CD4-positive, alpha-beta T cell (primary cell): ENCODE results near the gene SORCS2. TPM values are rescaled to one million over a fixed set of nuclear protein-coding genes. Genes with fewer than 3 reads are reported as not detected.

Source experiments
- ATAC-seq: fragments of 200-7000 bp; cut with Tn5 transposase; one replicate; pipeline ENCODE4 v1.10.0; 2022; ENCODE audit warnings: mild to moderate bottlenecking; ENCODE audit not compliant: poor library complexity
- CTCF ChIA-PET: fragments of 350-600 bp; sonication (Branson Sonifier 250); formaldehyde crosslinking; loops from one replicate; lab custom pipeline; 2021; ENCODE audit warnings: antibody characterized with exemption, inconsistent platforms; lab: Charles Lee
- POLR2A ChIA-PET: fragments of 350-600 bp; sonication (Branson Sonifier 250); formaldehyde crosslinking; loops from one replicate; lab custom pipeline; 2021; ENCODE audit warnings: antibody characterized with exemption, inconsistent platforms; lab: Charles Lee
- DNase-seq, 14 experiments: peaks; one replicate each; pipeline ENCODE4 v3.0.0-alpha.2; 2013 to 2020; ENCODE audit warnings: mixed read lengths in 2 of 14
- H3K27ac ChIP-seq, 2 donors: one replicate each; pipeline versions ENCODE4 v1.5.1 to v1.7.0; 2013; ENCODE audit warnings: low read length in 2 of 2, low read depth in 1 of 2, mild to moderate bottlenecking in 1 of 2
- H3K27me3 ChIP-seq, 2 experiments: 1 replicate in 1 of 2; 2 replicates in 1 of 2; pipeline versions ENCODE4 v1.6.1 to v1.7.0; 2013; ENCODE audit warnings: low read length in 2 of 2, control low read depth in 1 of 2, mild to moderate bottlenecking in 1 of 2, moderate library complexity in 1 of 2; ENCODE audit not compliant: insufficient read depth in 2 of 2, control insufficient read depth in 1 of 2
- H3K36me3 ChIP-seq: one replicate; pipeline ENCODE4 v1.6.1; 2013; ENCODE audit warnings: low read length, control low read depth; ENCODE audit not compliant: insufficient read depth
- H3K4me1 ChIP-seq: one replicate; pipeline ENCODE4 v1.6.1; 2013; ENCODE audit warnings: low read length, control low read depth; ENCODE audit not compliant: insufficient read depth
- H3K4me3 ChIP-seq: one replicate; pipeline ENCODE4 v1.5.1; 2013; ENCODE audit warnings: mild to moderate bottlenecking, low read length, moderate library complexity
- H3K9me3 ChIP-seq, 2 experiments: 1 replicate in 1 of 2; 2 replicates in 1 of 2; pipeline versions ENCODE4 v1.6.1 to v1.7.0; 2013; ENCODE audit warnings: low read length in 2 of 2, mild to moderate bottlenecking in 2 of 2, control low read depth in 1 of 2, moderate library complexity in 1 of 2; ENCODE audit not compliant: control insufficient read depth in 1 of 2, insufficient read depth in 1 of 2
- H3K27ac Mint-ChIP-seq: one replicate; pipeline ENCODE4 v1.8.0; 2020; ENCODE audit warnings: mixed read lengths
- H3K27me3 Mint-ChIP-seq: one replicate; pipeline ENCODE4 v1.8.0; 2021; ENCODE audit warnings: mixed read lengths
- H3K36me3 Mint-ChIP-seq: one replicate; pipeline ENCODE4 v1.8.0; 2021; ENCODE audit warnings: low read depth, mixed read lengths
- H3K4me1 Mint-ChIP-seq: one replicate; pipeline ENCODE4 v1.8.0; 2021; ENCODE audit warnings: low read depth, mixed read lengths
- H3K4me3 Mint-ChIP-seq: one replicate; pipeline ENCODE4 v1.8.0; 2020; ENCODE audit warnings: mild to moderate bottlenecking, mixed read lengths
- H3K9me3 Mint-ChIP-seq: one replicate; pipeline ENCODE4 v1.8.0; 2020; ENCODE audit warnings: mixed read lengths
- intact Hi-C, 2 experiments: fragments of 100-400 bp; cut with DNase I in 1 of 2; cut with micrococcal nuclease in 1 of 2; formaldehyde crosslinking; loops; one replicate each; pipeline versions ENCODE4 v1.15.1 to v1.9.0; 2023 to 2025; cut with DNase I, micrococcal nuclease
- total RNA-seq, 174 experiments: library from RNA in 2 of 174; stranded (reverse) in 2 of 174; gene quantifications; one replicate each; pipeline ENCODE4 v1.2.3 and lab custom pipeline; 2021 to 2026
- TF ChIP-seq, protein P1 (sequence below): fragments of 200-600 bp; IDR thresholded peaks from one replicate; pipeline ENCODE4 v1.8.0; 2022; ENCODE audit warnings: antibody characterized with exemption, mild to moderate bottlenecking

Gene SORCS2
- total RNA-seq, 2 experiments from 2014 or later: not detected

DNA sequence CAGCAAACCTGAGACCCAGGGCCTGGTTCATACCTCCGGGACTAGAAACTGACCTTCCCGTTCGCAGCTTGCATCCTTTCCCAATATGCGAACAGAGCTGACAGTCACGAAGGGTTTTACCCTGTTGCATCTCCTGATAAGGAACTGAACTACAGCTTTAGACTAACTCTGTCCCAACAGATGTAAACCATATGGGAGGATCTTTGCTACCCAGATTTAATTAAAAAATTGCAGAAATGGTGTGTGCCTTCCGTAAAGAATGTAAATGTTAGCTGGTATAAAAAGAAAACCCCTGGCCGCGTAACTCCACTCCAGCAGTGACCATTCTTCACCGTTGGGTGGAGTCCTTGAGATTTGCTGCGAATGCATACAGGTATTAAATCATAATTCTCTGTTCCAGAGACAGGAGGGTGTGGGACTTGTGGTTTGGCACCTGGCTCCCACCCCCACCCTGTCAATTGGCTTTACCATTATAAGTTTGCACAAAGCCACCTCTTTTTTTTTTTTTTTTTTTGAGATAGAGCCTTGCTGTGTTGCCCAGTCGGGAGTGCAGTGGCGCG lies 40.6 kb upstream of the SORCS2 start:
- Histone ChIP-seq H3K27ac (no peak overlapping the region), H3K4me3 (no peak overlapping the region), H3K36me3 (no peaks in the 10 kb centered on the region), H3K9me3 (peaks cover 0 to 5% of the 10 kb centered on the region in 2 experiments), H3K4me1 (no peaks in the 10 kb centered on the region), H3K27me3 (peaks cover 2 to 6% of the 10 kb centered on the region in 2 experiments)
- DNase-seq (no peak), ATAC-seq (no peak)
- no peak overlapping the region for H3K4me3 Mint-ChIP-seq
- TF ChIP-seq, protein P1, sequence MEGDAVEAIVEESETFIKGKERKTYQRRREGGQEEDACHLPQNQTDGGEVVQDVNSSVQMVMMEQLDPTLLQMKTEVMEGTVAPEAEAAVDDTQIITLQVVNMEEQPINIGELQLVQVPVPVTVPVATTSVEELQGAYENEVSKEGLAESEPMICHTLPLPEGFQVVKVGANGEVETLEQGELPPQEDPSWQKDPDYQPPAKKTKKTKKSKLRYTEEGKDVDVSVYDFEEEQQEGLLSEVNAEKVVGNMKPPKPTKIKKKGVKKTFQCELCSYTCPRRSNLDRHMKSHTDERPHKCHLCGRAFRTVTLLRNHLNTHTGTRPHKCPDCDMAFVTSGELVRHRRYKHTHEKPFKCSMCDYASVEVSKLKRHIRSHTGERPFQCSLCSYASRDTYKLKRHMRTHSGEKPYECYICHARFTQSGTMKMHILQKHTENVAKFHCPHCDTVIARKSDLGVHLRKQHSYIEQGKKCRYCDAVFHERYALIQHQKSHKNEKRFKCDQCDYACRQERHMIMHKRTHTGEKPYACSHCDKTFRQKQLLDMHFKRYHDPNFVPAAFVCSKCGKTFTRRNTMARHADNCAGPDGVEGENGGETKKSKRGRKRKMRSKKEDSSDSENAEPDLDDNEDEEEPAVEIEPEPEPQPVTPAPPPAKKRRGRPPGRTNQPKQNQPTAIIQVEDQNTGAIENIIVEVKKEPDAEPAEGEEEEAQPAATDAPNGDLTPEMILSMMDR: no peak
- no peaks in the 10 kb centered on the region for H3K36me3 Mint-ChIP-seq
- intact Hi-C loops: no loop called here
- CTCF ChIA-PET: no interaction called here
- no peak overlapping the region for H3K27ac Mint-ChIP-seq
- no peaks in the 10 kb centered on the region for H3K4me1 Mint-ChIP-seq
- no peaks in the 10 kb centered on the region for H3K9me3 Mint-ChIP-seq
- peaks cover 26% of the 10 kb centered on the region for H3K27me3 Mint-ChIP-seq
- POLR2A ChIA-PET: no interaction called here

DNA sequence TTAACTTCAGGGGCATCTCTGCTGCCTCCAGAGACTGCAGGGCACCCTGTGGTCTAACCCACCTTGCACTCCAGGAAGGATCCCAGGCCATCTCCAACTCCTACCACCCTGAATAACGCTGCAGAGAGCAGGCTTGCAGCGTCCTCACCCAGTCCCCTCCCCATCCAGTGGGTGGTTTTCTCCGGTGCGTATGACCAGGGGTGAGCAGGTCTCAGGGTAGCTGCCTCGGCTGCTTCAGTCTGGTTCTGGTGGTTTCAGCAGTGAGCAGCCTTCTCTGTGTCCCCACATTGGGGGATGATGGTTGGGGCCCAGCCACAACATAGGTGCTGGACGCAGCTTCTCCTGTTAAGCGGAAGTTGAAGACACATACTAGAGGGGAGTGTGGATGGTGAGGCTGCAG lies 38.6 kb upstream of the SORCS2 start:
- ATAC-seq (no peak), DNase-seq (no peak)
- intact Hi-C loops: no loop called here
- Mint-ChIP-seq H3K9me3 (no peaks in the 10 kb centered on the region), H3K27ac (no peak overlapping the region), H3K27me3 (peaks cover 26% of the 10 kb centered on the region), H3K4me3 (no peak overlapping the region), H3K36me3 (no peaks in the 10 kb centered on the region), H3K4me1 (no peaks in the 10 kb centered on the region)
- peaks cover 0 to 5% of the 10 kb centered on the region in 2 experiments for H3K9me3 ChIP-seq
- no peak overlapping the region for H3K4me3 ChIP-seq
- TF ChIP-seq, protein P1: no peak
- no peak overlapping the region for H3K27ac ChIP-seq
- ChIA-PET CTCF (no interaction called here), POLR2A (no interaction called here)
- H3K4me1 ChIP-seq: no peaks in the 10 kb centered on the region
- peaks cover 2 to 6% of the 10 kb centered on the region in 2 experiments for H3K27me3 ChIP-seq
- H3K36me3 ChIP-seq: no peaks in the 10 kb centered on the region

DNA sequence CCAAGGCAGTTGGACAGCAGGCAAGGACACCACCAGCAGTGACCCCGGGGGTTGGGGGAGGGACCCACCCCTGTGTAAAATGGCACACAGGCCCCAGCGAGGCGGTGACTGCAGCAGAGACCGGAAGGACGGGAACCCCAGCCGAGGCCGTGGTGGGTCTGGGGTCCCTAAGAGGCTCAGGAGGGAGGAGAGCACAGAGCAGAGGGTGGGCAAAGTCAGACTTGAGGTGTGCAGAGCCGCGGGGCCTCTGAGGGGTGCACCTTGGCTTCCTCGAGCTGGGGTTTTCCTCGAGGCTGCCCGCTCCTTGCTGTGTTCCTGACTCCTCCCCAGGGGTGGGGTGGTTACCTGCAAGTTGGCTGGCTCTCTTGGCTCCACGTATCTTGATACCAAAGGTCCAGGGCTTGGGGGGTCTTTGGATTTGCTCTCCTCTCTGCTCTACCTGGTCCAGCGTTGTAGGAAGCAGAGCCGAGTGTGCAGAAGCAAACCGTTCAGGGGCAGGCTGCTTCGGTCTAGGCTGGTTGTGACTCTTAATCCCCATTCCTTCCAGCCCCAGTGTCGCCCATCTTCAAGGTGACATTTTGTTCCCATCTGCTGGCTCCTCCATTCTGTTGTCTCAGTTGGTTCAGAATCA lies 37.9 kb upstream of the SORCS2 start:
- POLR2A ChIA-PET: no interaction called here
- CTCF ChIA-PET: no interaction called here

More for the DNA sequence above, 37.9 kb upstream of the SORCS2 start:
- Histone ChIP-seq H3K4me1 (no peaks in the 10 kb centered on the region), H3K27me3 (peaks cover 2 to 6% of the 10 kb centered on the region in 2 experiments), H3K4me3 (no peak overlapping the region), H3K36me3 (no peaks in the 10 kb centered on the region), H3K27ac (no peak overlapping the region), H3K9me3 (peaks cover 0 to 5% of the 10 kb centered on the region in 2 experiments)
- H3K4me3 Mint-ChIP-seq: no peak overlapping the region
- intact Hi-C loops: no loop called here
- H3K27me3 Mint-ChIP-seq: peaks cover 26% of the 10 kb centered on the region
- H3K36me3 Mint-ChIP-seq: no peaks in the 10 kb centered on the region
- H3K9me3 Mint-ChIP-seq: no peaks in the 10 kb centered on the region
- TF ChIP-seq, protein P1: no peak
- no peaks in the 10 kb centered on the region for H3K4me1 Mint-ChIP-seq
- DNase-seq (no peak), ATAC-seq (no peak)
- no peak overlapping the region for H3K27ac Mint-ChIP-seq
